Upper lobe of left lung (tissue), 4 donors: ENCODE data around the gene METTL22.

Experiments
- POLR2A ChIP-seq, 4 donors: fragments of 450-650 bp; IDR thresholded peaks; one replicate each; pipeline ENCODE4 v1.5.1; 2016 to 2017; ENCODE audit warnings: antibody characterized with exemption in 4 of 4, mild to moderate bottlenecking in 2 of 4
- TF ChIP-seq, protein P1 (sequence below), 6 experiments: fragments of 450-650 bp in 4 of 6; fragments of 200-600 bp in 2 of 6; sonication (generic) in 2 of 6; IDR thresholded peaks; one replicate each; pipeline ENCODE4 v1.5.1; 2016 to 2019; ENCODE audit warnings: antibody characterized with exemption in 6 of 6

GRCh38 chr16:8667492-8667891, 46.0 kb downstream of the METTL22 start:
- TF ChIP-seq, protein P1, sequence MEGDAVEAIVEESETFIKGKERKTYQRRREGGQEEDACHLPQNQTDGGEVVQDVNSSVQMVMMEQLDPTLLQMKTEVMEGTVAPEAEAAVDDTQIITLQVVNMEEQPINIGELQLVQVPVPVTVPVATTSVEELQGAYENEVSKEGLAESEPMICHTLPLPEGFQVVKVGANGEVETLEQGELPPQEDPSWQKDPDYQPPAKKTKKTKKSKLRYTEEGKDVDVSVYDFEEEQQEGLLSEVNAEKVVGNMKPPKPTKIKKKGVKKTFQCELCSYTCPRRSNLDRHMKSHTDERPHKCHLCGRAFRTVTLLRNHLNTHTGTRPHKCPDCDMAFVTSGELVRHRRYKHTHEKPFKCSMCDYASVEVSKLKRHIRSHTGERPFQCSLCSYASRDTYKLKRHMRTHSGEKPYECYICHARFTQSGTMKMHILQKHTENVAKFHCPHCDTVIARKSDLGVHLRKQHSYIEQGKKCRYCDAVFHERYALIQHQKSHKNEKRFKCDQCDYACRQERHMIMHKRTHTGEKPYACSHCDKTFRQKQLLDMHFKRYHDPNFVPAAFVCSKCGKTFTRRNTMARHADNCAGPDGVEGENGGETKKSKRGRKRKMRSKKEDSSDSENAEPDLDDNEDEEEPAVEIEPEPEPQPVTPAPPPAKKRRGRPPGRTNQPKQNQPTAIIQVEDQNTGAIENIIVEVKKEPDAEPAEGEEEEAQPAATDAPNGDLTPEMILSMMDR (IDR thresholded peaks at IDR 0.05): no peak
- TF ChIP-seq POLR2A (IDR thresholded peaks at IDR 0.05): no peak
